Ishikawa (cell line): ENCODE data around the gene NUCKS1.

Experiments used
- CEBPB ChIP-seq: IDR thresholded peaks from 2 replicates; pipeline ENCODE4 v1.6.1; 2012
- CREB1 ChIP-seq: IDR thresholded peaks from 2 replicates; pipeline ENCODE4 v1.6.1; 2012; ENCODE audit warnings: low read depth
- EGR1 ChIP-seq: IDR thresholded peaks from 2 replicates; pipeline ENCODE4 v1.6.1; 2012
- EP300 ChIP-seq: IDR thresholded peaks from 2 replicates; pipeline ENCODE4 v1.6.1; 2012; ENCODE audit warnings: borderline replicate concordance
- FOXM1 ChIP-seq: IDR thresholded peaks from 2 replicates; pipeline ENCODE4 v1.6.1; 2012; ENCODE audit warnings: low read depth, borderline replicate concordance
- NFIC ChIP-seq: IDR thresholded peaks from 2 replicates; pipeline ENCODE4 v1.6.1; 2012
- RAD21 ChIP-seq: IDR thresholded peaks from 2 replicates; pipeline ENCODE4 v1.6.1; 2012; ENCODE audit warnings: low read depth
- TAF1 ChIP-seq: IDR thresholded peaks from 2 replicates; pipeline ENCODE4 v1.6.1; 2012; ENCODE audit warnings: low read depth, mild to moderate bottlenecking
- TCF12 ChIP-seq: IDR thresholded peaks from 2 replicates; pipeline ENCODE4 v1.6.1; 2012; ENCODE audit warnings: low read depth
- TEAD4 ChIP-seq: IDR thresholded peaks from 2 replicates; pipeline ENCODE4 v1.6.1; 2012
- YY1 ChIP-seq: IDR thresholded peaks from 2 replicates; pipeline ENCODE4 v1.6.1; 2012; ENCODE audit warnings: low read depth
- ZBTB7A ChIP-seq: IDR thresholded peaks from 2 replicates; pipeline ENCODE4 v1.6.1; 2012; ENCODE audit warnings: low read depth
- TF ChIP-seq, protein P1 (sequence below): IDR thresholded peaks from 2 replicates; pipeline ENCODE4 v1.6.1; 2012
- TF ChIP-seq, protein P2 (sequence below): IDR thresholded peaks from 2 replicates; pipeline ENCODE4 v1.6.1; 2012; ENCODE audit warnings: low read depth, mild to moderate bottlenecking
- TF ChIP-seq, protein P3 (sequence below): IDR thresholded peaks from 2 replicates; pipeline ENCODE4 v1.6.1; 2012

The NUCKS1 gene

DNA sequence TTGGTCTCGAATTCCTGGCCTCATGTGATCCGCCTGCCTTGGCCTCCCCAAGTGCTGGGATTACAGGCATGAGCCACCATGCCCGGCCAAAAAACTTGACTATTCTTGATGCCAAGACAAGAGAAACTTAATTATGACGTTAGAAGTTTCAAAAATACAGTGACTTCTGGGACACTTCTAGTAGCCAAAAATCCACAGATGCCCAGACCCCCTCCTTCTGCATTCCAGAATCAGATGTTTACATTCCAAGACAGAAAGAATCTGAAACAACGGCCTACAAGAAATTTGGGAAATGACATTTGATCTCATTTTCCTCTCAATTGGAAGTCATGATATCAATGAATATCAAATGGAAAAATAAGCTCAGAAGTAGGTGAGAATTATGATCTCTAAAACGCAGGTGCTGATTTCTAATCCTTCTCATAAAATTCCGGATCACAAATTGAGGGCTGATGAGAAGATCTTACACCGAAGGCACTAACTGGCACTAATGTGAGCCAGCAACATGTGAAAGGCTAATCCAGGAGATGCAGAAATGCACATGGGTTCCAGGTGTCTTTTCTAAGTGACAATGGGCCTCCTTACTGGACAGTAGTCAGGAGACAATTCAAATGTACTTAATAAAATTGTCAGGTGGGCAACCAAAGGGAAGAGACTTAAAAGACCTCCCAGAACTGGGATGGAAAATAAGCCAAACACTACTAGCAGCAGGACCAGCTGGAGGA, 19.8 kb upstream of the NUCKS1 start:
- TF ChIP-seq EP300: no peak
- TF ChIP-seq, protein P1, sequence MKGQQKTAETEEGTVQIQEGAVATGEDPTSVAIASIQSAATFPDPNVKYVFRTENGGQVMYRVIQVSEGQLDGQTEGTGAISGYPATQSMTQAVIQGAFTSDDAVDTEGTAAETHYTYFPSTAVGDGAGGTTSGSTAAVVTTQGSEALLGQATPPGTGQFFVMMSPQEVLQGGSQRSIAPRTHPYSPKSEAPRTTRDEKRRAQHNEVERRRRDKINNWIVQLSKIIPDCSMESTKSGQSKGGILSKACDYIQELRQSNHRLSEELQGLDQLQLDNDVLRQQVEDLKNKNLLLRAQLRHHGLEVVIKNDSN: no peak
- TF ChIP-seq RAD21: no peak
- TF ChIP-seq YY1: no peak
- no peak for TF ChIP-seq NFIC

DNA sequence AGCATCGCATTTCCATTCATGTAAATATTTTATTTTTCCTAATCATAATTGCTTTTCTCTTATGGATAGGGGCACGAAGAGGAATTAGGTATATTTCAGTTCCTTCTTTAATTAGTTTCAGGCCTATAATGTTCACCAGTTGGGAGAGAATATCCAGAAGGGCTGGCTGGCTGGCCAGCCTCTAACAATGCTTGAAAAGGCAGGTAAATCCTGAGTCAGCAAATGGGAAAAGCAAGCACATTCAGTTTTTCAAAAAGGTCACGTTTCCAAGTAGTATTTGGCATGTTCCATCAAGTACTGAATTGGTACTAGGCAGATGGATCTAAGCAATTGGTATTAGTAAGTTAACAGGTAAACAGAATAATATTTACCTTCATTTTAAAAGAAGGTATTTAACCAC, 17.3 kb upstream of the NUCKS1 start:
- no peak for TF ChIP-seq TCF12
- no peak for TF ChIP-seq TAF1
- TF ChIP-seq, protein P2, sequence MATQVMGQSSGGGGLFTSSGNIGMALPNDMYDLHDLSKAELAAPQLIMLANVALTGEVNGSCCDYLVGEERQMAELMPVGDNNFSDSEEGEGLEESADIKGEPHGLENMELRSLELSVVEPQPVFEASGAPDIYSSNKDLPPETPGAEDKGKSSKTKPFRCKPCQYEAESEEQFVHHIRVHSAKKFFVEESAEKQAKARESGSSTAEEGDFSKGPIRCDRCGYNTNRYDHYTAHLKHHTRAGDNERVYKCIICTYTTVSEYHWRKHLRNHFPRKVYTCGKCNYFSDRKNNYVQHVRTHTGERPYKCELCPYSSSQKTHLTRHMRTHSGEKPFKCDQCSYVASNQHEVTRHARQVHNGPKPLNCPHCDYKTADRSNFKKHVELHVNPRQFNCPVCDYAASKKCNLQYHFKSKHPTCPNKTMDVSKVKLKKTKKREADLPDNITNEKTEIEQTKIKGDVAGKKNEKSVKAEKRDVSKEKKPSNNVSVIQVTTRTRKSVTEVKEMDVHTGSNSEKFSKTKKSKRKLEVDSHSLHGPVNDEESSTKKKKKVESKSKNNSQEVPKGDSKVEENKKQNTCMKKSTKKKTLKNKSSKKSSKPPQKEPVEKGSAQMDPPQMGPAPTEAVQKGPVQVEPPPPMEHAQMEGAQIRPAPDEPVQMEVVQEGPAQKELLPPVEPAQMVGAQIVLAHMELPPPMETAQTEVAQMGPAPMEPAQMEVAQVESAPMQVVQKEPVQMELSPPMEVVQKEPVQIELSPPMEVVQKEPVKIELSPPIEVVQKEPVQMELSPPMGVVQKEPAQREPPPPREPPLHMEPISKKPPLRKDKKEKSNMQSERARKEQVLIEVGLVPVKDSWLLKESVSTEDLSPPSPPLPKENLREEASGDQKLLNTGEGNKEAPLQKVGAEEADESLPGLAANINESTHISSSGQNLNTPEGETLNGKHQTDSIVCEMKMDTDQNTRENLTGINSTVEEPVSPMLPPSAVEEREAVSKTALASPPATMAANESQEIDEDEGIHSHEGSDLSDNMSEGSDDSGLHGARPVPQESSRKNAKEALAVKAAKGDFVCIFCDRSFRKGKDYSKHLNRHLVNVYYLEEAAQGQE: no peak
- TF ChIP-seq TEAD4: no peak
- no peak for TF ChIP-seq YY1
- TF ChIP-seq, protein P3, sequence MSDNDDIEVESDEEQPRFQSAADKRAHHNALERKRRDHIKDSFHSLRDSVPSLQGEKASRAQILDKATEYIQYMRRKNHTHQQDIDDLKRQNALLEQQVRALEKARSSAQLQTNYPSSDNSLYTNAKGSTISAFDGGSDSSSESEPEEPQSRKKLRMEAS: no peak
- no peak for TF ChIP-seq EGR1
- TF ChIP-seq NFIC: no peak
- TF ChIP-seq CREB1: no peak
- no peak for TF ChIP-seq ZBTB7A
- no peak for TF ChIP-seq CEBPB
- TF ChIP-seq, protein P1: no peak
- TF ChIP-seq EP300: no peak
- no peak for TF ChIP-seq FOXM1
- TF ChIP-seq RAD21: no peak

DNA sequence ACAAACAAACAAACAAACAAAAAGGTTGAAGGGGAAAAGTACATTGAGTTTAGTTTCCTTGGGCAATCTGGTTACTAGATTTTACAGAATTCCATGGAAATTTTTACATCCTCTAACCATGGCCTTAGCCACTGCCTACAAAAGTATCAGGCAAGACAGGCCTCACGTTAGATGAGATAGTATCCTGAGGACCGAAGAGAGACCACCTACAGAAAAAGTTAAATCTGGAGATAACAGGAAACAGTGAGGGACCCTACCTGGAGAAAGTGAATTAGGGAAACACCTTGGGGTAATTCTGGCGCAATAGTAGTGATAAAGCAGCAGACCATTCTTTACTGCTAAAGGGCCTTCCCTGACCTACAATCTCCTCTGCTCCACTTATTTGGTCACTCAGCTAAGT, 16.6 kb upstream of the NUCKS1 start:
- no peak for TF ChIP-seq CREB1
- TF ChIP-seq YY1: no peak
- TF ChIP-seq ZBTB7A: no peak
- no peak for TF ChIP-seq TAF1
- TF ChIP-seq, protein P3: no peak
- TF ChIP-seq, protein P1: no peak
- no peak for TF ChIP-seq TEAD4

DNA sequence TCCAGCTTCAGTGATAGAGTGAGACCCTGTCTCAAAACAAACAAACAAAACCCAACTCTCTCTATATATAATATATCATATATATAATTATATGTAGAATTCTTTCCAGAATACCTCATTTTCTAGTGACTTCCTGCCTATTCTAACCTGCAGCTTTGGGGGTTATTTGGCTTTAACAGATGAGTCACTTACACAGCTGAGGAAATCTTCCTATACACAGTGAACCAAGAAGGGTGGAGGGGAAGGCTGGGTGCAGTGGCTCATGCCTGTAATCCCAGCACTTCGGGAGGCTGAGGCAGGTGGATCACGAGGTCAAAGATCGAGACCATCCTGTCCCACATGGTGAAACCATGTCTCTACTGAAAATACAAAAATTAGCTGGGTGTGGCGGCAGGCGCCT, 16.1 kb upstream of the NUCKS1 start:
- TF ChIP-seq TAF1: no peak
- no peak for TF ChIP-seq EP300
- TF ChIP-seq EGR1: no peak
- no peak for TF ChIP-seq TEAD4
- TF ChIP-seq, protein P3: no peak
- TF ChIP-seq YY1: no peak

DNA sequence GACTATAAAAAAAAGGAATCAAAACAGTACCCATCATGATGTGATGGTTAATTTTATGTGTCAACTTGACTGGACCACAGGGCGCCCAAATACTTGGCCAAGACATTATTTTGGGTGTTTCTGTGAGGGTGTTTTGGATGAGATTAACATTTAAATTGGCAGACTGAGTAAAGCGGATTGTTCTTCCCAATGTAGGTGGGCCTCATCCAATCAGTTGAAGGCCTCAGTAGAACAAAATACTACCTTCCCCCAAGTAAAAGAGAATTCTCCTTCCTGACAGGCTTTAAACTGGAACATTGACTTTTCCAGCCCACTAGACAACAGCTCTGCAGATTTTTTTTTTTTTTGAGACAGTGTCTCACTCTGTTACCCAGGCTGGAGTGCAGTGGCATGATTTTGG, 14.6 kb upstream of the NUCKS1 start:
- no peak for TF ChIP-seq ZBTB7A
- TF ChIP-seq, protein P3: no peak

DNA sequence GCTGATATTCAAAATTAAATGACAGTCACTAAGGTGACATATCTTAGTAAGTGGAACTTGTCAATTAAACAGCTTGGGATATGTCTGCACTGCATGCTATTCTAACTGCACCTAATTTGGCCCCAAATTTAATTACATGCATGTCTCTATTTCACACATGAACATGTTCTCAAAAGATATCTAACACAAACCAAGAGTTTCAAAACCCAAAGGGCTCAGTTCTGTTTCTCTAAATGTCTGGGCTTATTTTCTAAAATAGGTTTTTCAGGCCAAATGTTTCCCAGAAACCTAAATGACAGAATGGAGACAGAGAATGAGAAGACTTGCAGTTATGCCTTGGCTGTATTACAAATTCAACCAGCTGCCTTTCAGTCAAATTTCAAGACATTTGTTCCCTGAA, 14.0 kb upstream of the NUCKS1 start:
- TF ChIP-seq ZBTB7A (no peak), FOXM1 (no peak), TEAD4 (no peak), EP300 (no peak), NFIC (no peak), RAD21 (no peak), TCF12 (no peak), EGR1 (no peak), CEBPB (no peak), CREB1 (no peak), TAF1 (no peak)
- TF ChIP-seq, protein P1: no peak
- TF ChIP-seq, protein P3: no peak

DNA sequence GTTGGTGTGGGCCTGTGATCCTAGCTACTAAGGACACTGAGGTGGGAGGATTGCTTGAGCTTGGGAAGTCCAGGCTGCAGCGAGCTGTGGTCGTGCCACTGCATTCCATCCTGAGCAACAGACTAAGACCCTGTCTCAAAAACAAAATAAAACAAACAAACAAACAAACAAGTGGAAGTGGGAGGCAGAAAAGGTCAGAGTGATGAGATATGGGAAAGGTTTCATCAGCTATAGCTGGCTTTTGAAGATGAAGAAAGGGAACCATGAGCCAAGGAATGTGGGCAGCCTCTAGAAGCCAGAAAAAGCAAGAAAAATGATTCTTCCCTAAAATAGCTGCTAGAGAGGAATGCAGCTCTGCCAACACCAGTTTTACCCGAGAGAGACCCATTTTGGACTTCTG, 10.6 kb upstream of the NUCKS1 start:
- TF ChIP-seq EGR1 (no peak), CREB1 (no peak), FOXM1 (no peak), CEBPB (no peak), EP300 (no peak), YY1 (no peak), ZBTB7A (no peak), RAD21 (no peak), TCF12 (no peak)
- TF ChIP-seq, protein P1: no peak
- TF ChIP-seq, protein P2: no peak
